AG08395 (cell line): ENCODE measurements around the gene PLEKHG7.
"Not testable (repeated sequence)": the region's sequence is repeated elsewhere in the genome, so short reads cannot be mapped to it uniquely, and the experiment has no call there.

ENCODE experiments used
- DNase-seq: peaks from one replicate; pipeline ENCODE4 v3.0.0; 2012; ENCODE audit warnings: mixed read lengths, low spot score

Gene PLEKHG7

GRCh38 chr12:92749691-92750090, 46.9 kb downstream of the PLEKHG7 start:
- DNase-seq = not testable (repeated sequence)

- no peak for DNase-seq
Measured at GRCh38 chr12:92753976-92754885, 51.4 kb downstream of the PLEKHG7 start.

- DNase-seq = no peak
Measured at GRCh38 chr12:92756898-92757596, 54.3 kb downstream of the PLEKHG7 start.

GRCh38 chr12:92757597-92758121, 54.9 kb downstream of the PLEKHG7 start:
- no peak for DNase-seq

- DNase-seq = peak; percentile 87
Measured at GRCh38 chr12:92759634-92760268, 57.0 kb downstream of the PLEKHG7 start.

- no peak for DNase-seq
Measured at GRCh38 chr12:92762773-92763172, 60.0 kb downstream of the PLEKHG7 start.

- no peak for DNase-seq
Measured at GRCh38 chr12:92764831-92765230, 62.0 kb downstream of the PLEKHG7 start.

GRCh38 chr12:92765871-92766270, 63.1 kb downstream of the PLEKHG7 start:
- DNase-seq = no peak

GRCh38 chr12:92769124-92769901, 66.5 kb downstream of the PLEKHG7 start:
- DNase-seq = no peak

GRCh38 chr12:92771001-92771400, 68.2 kb downstream of the PLEKHG7 start:
- no peak for DNase-seq

GRCh38 chr12:92775416-92775815, 72.6 kb downstream of the PLEKHG7 start:
- no peak for DNase-seq

- no peak for DNase-seq
Measured at GRCh38 chr12:92778525-92778924, 75.7 kb downstream of the PLEKHG7 start.

GRCh38 chr12:92779902-92780301, 77.1 kb downstream of the PLEKHG7 start:
- no peak for DNase-seq

GRCh38 chr12:92784356-92784755, 81.6 kb downstream of the PLEKHG7 start:
- DNase-seq = peak; percentile 44

- peak; percentile 58 for DNase-seq
Measured at GRCh38 chr12:92784797-92785562, 82.2 kb downstream of the PLEKHG7 start.

- DNase-seq = no peak
Measured at GRCh38 chr12:92785563-92785950, 82.8 kb downstream of the PLEKHG7 start.

GRCh38 chr12:92786045-92786444, 83.3 kb downstream of the PLEKHG7 start:
- peak; percentile 48 for DNase-seq

- not testable (repeated sequence) for DNase-seq
Measured at GRCh38 chr12:92794356-92794755, 91.6 kb downstream of the PLEKHG7 start.

- no peak for DNase-seq
Measured at GRCh38 chr12:92794814-92795213, 92.0 kb downstream of the PLEKHG7 start.

GRCh38 chr12:92796650-92797049, 93.9 kb downstream of the PLEKHG7 start:
- no peak for DNase-seq

- DNase-seq = no peak
Measured at GRCh38 chr12:92802906-92803305, 100.1 kb downstream of the PLEKHG7 start.
